NB4 (cell line): ENCODE measurements around the gene SPTLC3.

Experiments
- DNase-seq: peaks from one replicate; pipeline ENCODE4 v3.0.0; 2010; ENCODE audit warnings: low read depth
- H3K4me3 ChIP-seq: one replicate; pipeline ENCODE4 v1.5.1; 2011; ENCODE audit warnings: mild to moderate bottlenecking, low read depth, low read length, moderate library complexity
- CTCF ChIP-seq: IDR thresholded peaks from one replicate; pipeline ENCODE4 v1.5.1; 2012; ENCODE audit warnings: low read depth, low read length
- MAX ChIP-seq: IDR thresholded peaks from 2 replicates; pipeline ENCODE4 v1.6.1; 2011; ENCODE audit warnings: low read depth, low read length
- MYC ChIP-seq: IDR thresholded peaks from 2 replicates; pipeline ENCODE4 v1.6.1; 2011; ENCODE audit warnings: low read depth, low read length
- POLR2A ChIP-seq: IDR thresholded peaks from 2 replicates; pipeline ENCODE4 v1.6.1; 2011; ENCODE audit warnings: mild to moderate bottlenecking; ENCODE audit not compliant: insufficient read length; ENCODE audit errors: extremely low read depth

The SPTLC3 gene

GRCh38 chr20:13128173-13128572, 119.4 kb downstream of the SPTLC3 start:
- no peak for DNase-seq

GRCh38 chr20:13130061-13130706, 121.4 kb downstream of the SPTLC3 start:
- H3K4me3 ChIP-seq, result no peak overlapping the region
- TF ChIP-seq MYC, result no peak
- TF ChIP-seq MAX, result no peak
- TF ChIP-seq POLR2A, result no peak
- TF ChIP-seq CTCF, result no peak
- DNase-seq, result no peak

More at GRCh38 chr20:13128173-13128572, 119.4 kb downstream of the SPTLC3 start:
- H3K4me3 ChIP-seq, result no peak overlapping the region
- TF ChIP-seq POLR2A (no peak), MAX (no peak), MYC (no peak), CTCF (no peak)

- no peak for DNase-seq
- no peak for TF ChIP-seq CTCF
- no peak for TF ChIP-seq MAX
- no peak for TF ChIP-seq MYC
- no peak for TF ChIP-seq POLR2A
- no peak overlapping the region for H3K4me3 ChIP-seq
Observed at GRCh38 chr20:13130707-13131103, 121.9 kb downstream of the SPTLC3 start.

- no peak overlapping the region for H3K4me3 ChIP-seq
- no peak for DNase-seq
- TF ChIP-seq CTCF (no peak), MAX (no peak), MYC (no peak), POLR2A (no peak)
Observed at GRCh38 chr20:13131688-13132087, 122.9 kb downstream of the SPTLC3 start.

- DNase-seq, result no peak
- TF ChIP-seq POLR2A (no peak), MAX (no peak), MYC (no peak), CTCF (no peak)
- no peak overlapping the region for H3K4me3 ChIP-seq
Observed at GRCh38 chr20:13139459-13140150, 130.8 kb downstream of the SPTLC3 start.

GRCh38 chr20:13140201-13140600, 131.4 kb downstream of the SPTLC3 start:
- TF ChIP-seq MYC, result no peak
- no peak for TF ChIP-seq MAX
- TF ChIP-seq CTCF, result no peak
- TF ChIP-seq POLR2A, result no peak
- H3K4me3 ChIP-seq, result no peak overlapping the region
- no peak for DNase-seq
